Astrocyte of the cerebellum (primary cell): ENCODE measurements around the gene RNF130.

Experiments
- DNase-seq: peaks from one replicate; pipeline ENCODE4 v3.0.0-alpha.2; 2011; ENCODE audit warnings: low read depth
- H3K4me3 ChIP-seq: 2 replicates; pipeline ENCODE4 v1.5.1; 2011; ENCODE audit warnings: mild to moderate bottlenecking, low read depth, low read length, moderate library complexity
- CTCF ChIP-seq: IDR thresholded peaks from 2 replicates; pipeline ENCODE4 v1.5.1; 2012; ENCODE audit warnings: low read length, low read depth, moderate library complexity, mild to moderate bottlenecking; ENCODE audit errors: missing control alignments
- in situ Hi-C: cut with HindIII; loops from 2 replicates; pipeline ENCODE4 v1.10.0; 2017; ENCODE audit warnings: low sequenced_read_pairs

The RNF130 gene

GRCh38 chr5:180052211-180052818, 19.2 kb downstream of the RNF130 start:
- DNase-seq: no peak
- TF ChIP-seq CTCF: no peak
- in situ Hi-C loops: no loop called here
- H3K4me3 ChIP-seq: no peak overlapping the region

GRCh38 chr5:180050121-180050940, 21.2 kb downstream of the RNF130 start:
- H3K4me3 ChIP-seq: no peak overlapping the region
- DNase-seq: no peak
- in situ Hi-C loops: no loop called here
- TF ChIP-seq CTCF: no peak

GRCh38 chr5:180049185-180049548, 22.4 kb downstream of the RNF130 start:
- TF ChIP-seq CTCF: no peak
- in situ Hi-C loops: no loop called here

GRCh38 chr5:180047667-180048066, 23.9 kb downstream of the RNF130 start:
- no peak for TF ChIP-seq CTCF
- H3K4me3 ChIP-seq: no peak overlapping the region
- DNase-seq: no peak
- in situ Hi-C loops: no loop called here

More at GRCh38 chr5:180049185-180049548, 22.4 kb downstream of the RNF130 start:
- no peak for DNase-seq
- H3K4me3 ChIP-seq: no peak overlapping the region

- no peak overlapping the region for H3K4me3 ChIP-seq
- in situ Hi-C loops: no loop called here
- no peak for TF ChIP-seq CTCF
- no peak for DNase-seq
Measured at GRCh38 chr5:180046656-180047055, 24.9 kb downstream of the RNF130 start.

GRCh38 chr5:180045889-180046499, 25.6 kb downstream of the RNF130 start:
- H3K4me3 ChIP-seq: no peak overlapping the region
- in situ Hi-C loops: no loop called here
- no peak for DNase-seq
- TF ChIP-seq CTCF: no peak
